Uterus (tissue), 2 donors: ENCODE data around the gene SLC30A7.

Source experiments
- CTCF ChIP-seq, 4 experiments: fragments of 200-600 bp in 2 of 4; fragments of 450-650 bp in 2 of 4; sonication (generic) in 2 of 4; IDR thresholded peaks; one replicate each; pipeline ENCODE4 v1.5.1; 2016 to 2019; ENCODE audit warnings: antibody characterized with exemption in 4 of 4, mild to moderate bottlenecking in 2 of 4, moderate library complexity in 1 of 4
- POLR2A ChIP-seq, 2 donors: fragments of 450-650 bp; IDR thresholded peaks; one replicate each; pipeline ENCODE4 v1.6.1; 2016; ENCODE audit warnings: antibody characterized with exemption in 2 of 2, mild to moderate bottlenecking in 1 of 2, moderate library complexity in 1 of 2

- no peak for TF ChIP-seq CTCF (IDR thresholded peaks at IDR 0.05)
- no peak for TF ChIP-seq POLR2A (IDR thresholded peaks at IDR 0.05)
Observed at GRCh38 chr1:100891380-100891779, 4.5 kb upstream of the SLC30A7 start.
